Measurements from ENCODE around the gene DNAH7. TPM values are rescaled to one million over a fixed set of nuclear protein-coding genes. Genes with fewer than 3 reads are reported as not detected.

DNAH7 gene
- total RNA-seq, 1 experiment from 2014 or later, result 0.09 TPM

DNA sequence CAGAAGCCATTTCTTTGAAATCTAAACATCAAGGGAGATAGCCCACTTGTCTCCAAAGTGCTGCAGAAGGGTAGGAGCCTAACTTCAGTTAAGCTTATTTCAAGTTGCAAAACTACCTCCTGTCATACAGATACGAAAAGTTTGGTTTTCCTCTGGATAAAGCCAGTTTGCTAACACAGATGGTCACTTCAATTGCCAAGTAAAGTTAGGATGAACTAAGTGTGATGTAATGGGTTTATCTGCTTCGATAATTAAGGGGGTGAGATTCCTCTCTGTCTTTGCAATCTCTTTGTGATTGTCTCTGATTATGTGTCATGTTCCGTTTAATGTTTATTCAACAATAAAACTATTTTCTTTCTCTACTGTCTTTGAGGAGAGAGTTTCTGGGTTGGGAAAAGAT, 255.2 kb downstream of the DNAH7 start:
- Histone ChIP-seq H3K56ac (ENCODE audit: insufficient read length, low read depth, low read length) (no peak overlapping the region), H3K14ac (ENCODE audit: insufficient read depth, low read length) (no peak overlapping the region), H4K8ac (replicated peaks; ENCODE audit: insufficient read length, low read depth, low read length) (no peak overlapping the region), H3K4ac (ENCODE audit: low read depth, low read length) (no peak overlapping the region), H3K79me1 (ENCODE audit: insufficient read depth, low read depth, low read length, poor library complexity, severe bottlenecking) (no peaks in the 10 kb centered on the region), H3K18ac (ENCODE audit: insufficient read length, low read depth, low read length) (no peak overlapping the region), H3K27ac (ENCODE audit: insufficient read length, low read depth, low read length) (no peak overlapping the region), H2BK120ac (ENCODE audit: low read depth, low read length, poor library complexity, severe bottlenecking) (no peak overlapping the region), H2AFZ (ENCODE audit: low read length) (no peak overlapping the region), H2BK5ac (ENCODE audit: insufficient read length, low read length) (no peak overlapping the region), H2BK15ac (ENCODE audit: low read depth, low read length) (no peak overlapping the region), H4K5ac (ENCODE audit: insufficient read length, low read depth, low read length) (no peak overlapping the region), H2BK20ac (ENCODE audit: low read depth, low read length, poor library complexity, severe bottlenecking) (no peak overlapping the region), H3K23ac (ENCODE audit: insufficient read length, low read depth, low read length) (no peak overlapping the region), H3K23me2 (ENCODE audit: insufficient read length, low read depth, low read length, poor library complexity, severe bottlenecking) (no peaks in the 10 kb centered on the region), H3K4me2 (ENCODE audit: insufficient read depth, insufficient read length, low read length) (no peak overlapping the region), H3K27me3 (ENCODE audit: insufficient read depth, low read length) (no peaks in the 10 kb centered on the region), H3K4me1 (ENCODE audit: insufficient read depth, low read length) (peaks cover 5% of the 10 kb centered on the region; the same call in 1 of the 2 replicates), H2BK12ac (ENCODE audit: insufficient read length, low read depth, low read length) (no peak overlapping the region), H3T11ph (ENCODE audit: low read length) (no peak overlapping the region), H4K20me1 (ENCODE audit: control insufficient read depth, insufficient read depth, insufficient read length) (no peaks in the 10 kb centered on the region), H4K91ac (ENCODE audit: insufficient read length, low read depth, low read length) (no peak overlapping the region), H2AK5ac (ENCODE audit: insufficient read length, low read length) (no peak overlapping the region), H3K79me2 (ENCODE audit: insufficient read depth, low read length) (no peaks in the 10 kb centered on the region), H3K9ac (ENCODE audit: extremely low read depth, insufficient read length, low read length) (no peak overlapping the region), H3K9me3 (ENCODE audit: control insufficient read depth, low read depth, low read length) (no peaks in the 10 kb centered on the region)
- no peak for DNase-seq
- H3K27me3 Mint-ChIP-seq (ENCODE audit: low read depth), result no peaks in the 10 kb centered on the region
- H3K4me3 Mint-ChIP-seq, result no peak overlapping the region
- H3K36me3 Mint-ChIP-seq (ENCODE audit: insufficient read depth in 1 of 3, low read depth in 3 of 3), result no peaks in the 10 kb centered on the region
- peak overlapping the region in 1 of 3 experiments; percentile 4; a peak in 1 of 7 replicates for H3K27ac Mint-ChIP-seq
- WGBS (ENCODE audit: extremely low coverage, insufficient read length, low lambda C conversion rate), result no CpG with 5 or more reads among the region's 3 CpGs
- no peaks in the 10 kb centered on the region for H3K9me3 Mint-ChIP-seq
- peaks cover 18 to 25% of the 10 kb centered on the region in 2 experiments for H3K4me1 Mint-ChIP-seq
- TF ChIP-seq, protein P1, sequence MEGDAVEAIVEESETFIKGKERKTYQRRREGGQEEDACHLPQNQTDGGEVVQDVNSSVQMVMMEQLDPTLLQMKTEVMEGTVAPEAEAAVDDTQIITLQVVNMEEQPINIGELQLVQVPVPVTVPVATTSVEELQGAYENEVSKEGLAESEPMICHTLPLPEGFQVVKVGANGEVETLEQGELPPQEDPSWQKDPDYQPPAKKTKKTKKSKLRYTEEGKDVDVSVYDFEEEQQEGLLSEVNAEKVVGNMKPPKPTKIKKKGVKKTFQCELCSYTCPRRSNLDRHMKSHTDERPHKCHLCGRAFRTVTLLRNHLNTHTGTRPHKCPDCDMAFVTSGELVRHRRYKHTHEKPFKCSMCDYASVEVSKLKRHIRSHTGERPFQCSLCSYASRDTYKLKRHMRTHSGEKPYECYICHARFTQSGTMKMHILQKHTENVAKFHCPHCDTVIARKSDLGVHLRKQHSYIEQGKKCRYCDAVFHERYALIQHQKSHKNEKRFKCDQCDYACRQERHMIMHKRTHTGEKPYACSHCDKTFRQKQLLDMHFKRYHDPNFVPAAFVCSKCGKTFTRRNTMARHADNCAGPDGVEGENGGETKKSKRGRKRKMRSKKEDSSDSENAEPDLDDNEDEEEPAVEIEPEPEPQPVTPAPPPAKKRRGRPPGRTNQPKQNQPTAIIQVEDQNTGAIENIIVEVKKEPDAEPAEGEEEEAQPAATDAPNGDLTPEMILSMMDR (conservative IDR thresholded peaks at IDR 0.05), result no peak

All from H9 (cell line).